AG04449 (cell line): ENCODE results near the gene RELB.
"Not testable (repeated sequence)": the region's sequence is repeated elsewhere in the genome, so short reads cannot be mapped to it uniquely, and the experiment has no call there.

Experiments used
- CTCF ChIA-PET: fragments of 350-600 bp; formaldehyde crosslinking; extraction: SDS; loops from one replicate; lab custom pipeline; 2021; ENCODE audit warnings: antibody characterized with exemption; lab: Yijun Ruan, JAX
- POLR2A ChIA-PET: fragments of 400-600, 350-600 bp; formaldehyde crosslinking; extraction: SDS; loops from one replicate; lab custom pipeline; 2020; ENCODE audit warnings: antibody characterized with exemption, inconsistent platforms; lab: Yijun Ruan, JAX
- DNase-seq: peaks from one replicate; pipeline ENCODE4 v3.0.0-alpha.2; 2010; ENCODE audit warnings: low read depth, low spot score
- H3K4me3 ChIP-seq: 2 replicates; pipeline ENCODE4 v1.5.1; 2011; ENCODE audit warnings: low read depth, mild to moderate bottlenecking, control low read depth, low read length
- TF ChIP-seq, protein P1 (sequence below): IDR thresholded peaks from one replicate; pipeline ENCODE4 v1.5.1; 2011; ENCODE audit warnings: mild to moderate bottlenecking, moderate library complexity, low read length, control low read depth, inconsistent platforms; ENCODE audit not compliant: insufficient read depth; ENCODE audit errors: missing control alignments

The RELB gene

DNA sequence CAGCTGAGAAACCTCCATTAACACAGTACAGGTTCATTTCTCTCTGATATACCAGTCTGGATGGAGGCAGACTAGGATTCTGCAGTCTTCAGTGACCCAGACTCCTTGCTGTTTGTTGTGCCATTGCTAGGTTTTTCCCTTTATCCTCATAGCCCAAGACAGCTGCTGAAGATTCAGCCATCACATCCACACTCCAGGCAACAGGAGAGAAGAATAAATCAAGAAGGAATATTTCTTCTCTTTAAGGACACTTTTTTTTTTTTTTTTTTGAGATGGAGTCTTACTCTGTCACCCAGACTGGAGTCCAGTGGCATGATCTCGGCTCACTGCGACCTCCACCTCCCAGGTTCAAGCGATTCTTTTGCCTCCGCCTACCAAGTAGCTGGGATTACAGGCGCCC, 31.8 kb upstream of the RELB start:
- DNase-seq = no peak
- ChIA-PET POLR2A (no interaction called here), CTCF (interaction anchor here (1.6 kb wide), 1 partner anchor 20 kb away, joined by 6 read pairs; no protein-coding TSS in a partner anchor)
- H3K4me3 ChIP-seq = no peak overlapping the region
- TF ChIP-seq, protein P1, sequence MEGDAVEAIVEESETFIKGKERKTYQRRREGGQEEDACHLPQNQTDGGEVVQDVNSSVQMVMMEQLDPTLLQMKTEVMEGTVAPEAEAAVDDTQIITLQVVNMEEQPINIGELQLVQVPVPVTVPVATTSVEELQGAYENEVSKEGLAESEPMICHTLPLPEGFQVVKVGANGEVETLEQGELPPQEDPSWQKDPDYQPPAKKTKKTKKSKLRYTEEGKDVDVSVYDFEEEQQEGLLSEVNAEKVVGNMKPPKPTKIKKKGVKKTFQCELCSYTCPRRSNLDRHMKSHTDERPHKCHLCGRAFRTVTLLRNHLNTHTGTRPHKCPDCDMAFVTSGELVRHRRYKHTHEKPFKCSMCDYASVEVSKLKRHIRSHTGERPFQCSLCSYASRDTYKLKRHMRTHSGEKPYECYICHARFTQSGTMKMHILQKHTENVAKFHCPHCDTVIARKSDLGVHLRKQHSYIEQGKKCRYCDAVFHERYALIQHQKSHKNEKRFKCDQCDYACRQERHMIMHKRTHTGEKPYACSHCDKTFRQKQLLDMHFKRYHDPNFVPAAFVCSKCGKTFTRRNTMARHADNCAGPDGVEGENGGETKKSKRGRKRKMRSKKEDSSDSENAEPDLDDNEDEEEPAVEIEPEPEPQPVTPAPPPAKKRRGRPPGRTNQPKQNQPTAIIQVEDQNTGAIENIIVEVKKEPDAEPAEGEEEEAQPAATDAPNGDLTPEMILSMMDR = no peak

DNA sequence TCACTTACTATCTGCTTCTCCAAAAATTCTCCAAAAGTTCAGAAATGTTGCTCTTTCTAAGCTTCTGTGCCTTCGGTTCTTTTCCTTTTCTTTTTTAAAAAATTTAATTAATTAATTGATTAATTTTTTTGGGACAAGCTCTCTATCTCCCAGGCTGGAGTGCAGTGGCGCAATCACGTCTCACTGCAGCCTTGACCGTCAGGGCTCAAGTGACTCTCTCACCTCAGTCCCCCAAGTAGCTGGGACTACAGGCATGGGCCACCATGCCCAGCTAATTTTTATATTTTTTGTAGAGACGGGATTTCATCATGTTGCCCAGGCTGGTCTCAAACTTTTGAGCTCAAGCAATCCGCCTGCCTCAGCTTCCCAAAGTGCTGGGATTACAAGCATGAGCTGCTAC, 29.8 kb upstream of the RELB start:
- POLR2A ChIA-PET = interaction anchor here (0.6 kb wide), 1 partner anchor 17 kb away, joined by 3 read pairs; no protein-coding TSS in a partner anchor
- CTCF ChIA-PET = interaction anchor here (0.8 to 1.7 kb wide), 3 partner anchors 15 to 403 kb away, joined by 3 to 5 read pairs (median 3); no protein-coding TSS in a partner anchor

DNA sequence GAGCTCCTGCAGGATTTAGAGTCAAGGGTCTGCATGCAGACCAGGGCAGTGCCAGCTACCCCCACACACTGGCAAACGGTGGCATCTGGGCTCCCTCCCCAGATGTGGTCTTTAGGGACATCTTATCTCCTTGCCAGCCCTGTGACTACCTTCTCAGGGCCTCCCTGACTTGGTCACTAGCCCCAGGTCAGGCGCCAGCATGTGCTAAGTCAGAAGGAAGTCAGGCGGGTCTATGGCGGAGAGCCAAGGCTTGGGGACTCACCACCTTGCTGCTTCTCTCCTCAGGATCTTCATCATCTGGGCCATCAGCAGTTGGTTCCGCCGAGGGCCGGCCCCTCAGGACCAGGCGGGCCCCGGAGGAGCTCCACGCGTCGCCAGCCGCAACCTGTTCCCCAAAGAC, 28.5 kb upstream of the RELB start:
- no peak for DNase-seq
- no peak overlapping the region for H3K4me3 ChIP-seq
- ChIA-PET CTCF (interaction anchor here (0.7 to 1.7 kb wide), 2 partner anchors 16 to 346 kb away, joined by 3 to 5 read pairs; no protein-coding TSS in a partner anchor), POLR2A (no interaction called here)
- TF ChIP-seq, protein P1 = no peak

More for the DNA sequence above, 29.8 kb upstream of the RELB start:
- H3K4me3 ChIP-seq, DNase-seq: not testable (repeated sequence)

DNA sequence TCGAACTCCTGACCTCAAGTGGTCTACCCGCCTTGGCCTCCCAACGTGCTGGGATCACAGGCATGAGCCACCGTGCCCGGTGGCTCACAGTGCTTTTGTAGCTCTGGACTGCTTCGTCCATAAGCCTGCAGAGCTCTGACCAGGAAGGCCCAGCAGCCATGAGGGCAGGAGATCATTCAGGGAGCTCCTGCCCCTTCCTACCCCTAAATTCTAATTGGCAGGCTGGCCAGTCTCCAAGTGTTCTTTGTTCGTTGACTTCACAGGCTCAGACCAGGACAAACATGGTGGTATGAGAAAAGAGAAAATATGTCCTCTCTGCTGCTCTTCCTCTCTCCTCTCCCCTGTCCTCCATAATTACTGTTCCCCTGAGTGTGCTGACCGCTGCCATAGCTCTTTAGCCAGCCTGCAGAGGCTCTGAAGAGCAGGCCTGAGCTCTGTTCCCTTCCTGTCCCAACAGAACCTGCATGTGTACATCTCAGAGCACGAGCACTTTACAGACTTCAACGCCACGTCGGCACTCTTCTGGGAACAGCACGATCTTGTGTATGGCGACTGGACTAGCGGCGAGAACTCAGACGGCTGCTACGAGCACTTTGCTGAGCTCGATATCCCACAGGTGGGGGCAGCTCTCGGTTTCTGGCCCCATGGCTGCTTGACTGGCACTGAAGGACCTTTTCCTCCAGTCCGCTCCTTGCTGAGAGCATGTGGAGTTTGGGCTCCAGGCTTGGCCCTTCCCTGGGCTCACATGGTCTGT, 27.1 kb upstream of the RELB start:
- ChIA-PET CTCF (interaction anchor here (1.0 to 3.8 kb wide), 4 partner anchors 10 to 23 kb away, joined by 3 to 19 read pairs (median 6); no protein-coding TSS in a partner anchor), POLR2A (no interaction called here)
- no peak for DNase-seq
- TF ChIP-seq, protein P1 = no peak
- no peak overlapping the region for H3K4me3 ChIP-seq

DNA sequence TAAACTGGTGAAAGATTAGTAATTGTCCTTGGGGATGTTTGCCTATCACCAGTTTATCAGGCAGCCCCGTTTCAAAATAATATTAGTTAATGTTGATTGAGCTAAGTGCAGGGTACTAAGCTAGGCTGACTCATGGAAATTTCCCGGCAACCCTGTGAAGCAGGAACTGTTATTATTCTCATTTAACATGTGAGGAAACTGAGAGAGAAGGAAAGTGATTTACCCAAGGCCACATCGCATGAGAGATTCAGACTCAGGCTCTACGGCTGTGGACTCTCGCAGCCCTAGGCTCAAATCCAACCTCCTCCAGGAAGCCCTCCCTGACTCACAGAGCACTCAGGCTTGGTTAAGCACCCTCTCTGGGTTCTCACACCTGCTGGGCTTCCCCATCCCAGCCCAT, 26.4 kb upstream of the RELB start:
- no peak overlapping the region for H3K4me3 ChIP-seq
- POLR2A ChIA-PET = no interaction called here
- TF ChIP-seq, protein P1 = no peak
- DNase-seq = no peak
- CTCF ChIA-PET = interaction anchor here (1.1 to 3.8 kb wide), 4 partner anchors 12 to 23 kb away, joined by 3 to 19 read pairs (median 6); no protein-coding TSS in a partner anchor

DNA sequence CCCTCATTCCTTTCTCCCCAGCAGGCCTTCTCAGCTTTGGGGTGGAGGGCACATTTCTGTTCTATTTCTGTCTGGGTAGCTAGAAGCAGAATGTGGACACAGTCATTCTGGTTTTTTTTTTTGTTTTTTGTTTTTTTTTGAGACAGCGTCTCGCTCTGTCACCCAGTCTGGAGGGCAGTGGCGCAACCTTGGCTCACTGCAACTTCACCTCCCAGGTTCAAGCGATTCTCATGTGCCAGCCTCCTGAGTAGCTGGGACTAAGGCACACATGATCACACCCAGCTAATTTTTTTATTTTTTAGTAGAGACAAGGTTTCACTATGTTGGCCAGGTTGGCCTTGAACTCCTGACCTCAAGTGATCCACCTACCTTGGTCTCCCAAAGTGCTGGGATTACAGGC, 25.8 kb upstream of the RELB start:
- CTCF ChIA-PET = interaction anchor here (1.1 to 4.4 kb wide), 4 partner anchors 11 to 24 kb away, joined by 3 to 22 read pairs (median 11); no protein-coding TSS in a partner anchor
- POLR2A ChIA-PET = no interaction called here
- DNase-seq = no peak
- TF ChIP-seq, protein P1 = no peak
- no peak overlapping the region for H3K4me3 ChIP-seq

DNA sequence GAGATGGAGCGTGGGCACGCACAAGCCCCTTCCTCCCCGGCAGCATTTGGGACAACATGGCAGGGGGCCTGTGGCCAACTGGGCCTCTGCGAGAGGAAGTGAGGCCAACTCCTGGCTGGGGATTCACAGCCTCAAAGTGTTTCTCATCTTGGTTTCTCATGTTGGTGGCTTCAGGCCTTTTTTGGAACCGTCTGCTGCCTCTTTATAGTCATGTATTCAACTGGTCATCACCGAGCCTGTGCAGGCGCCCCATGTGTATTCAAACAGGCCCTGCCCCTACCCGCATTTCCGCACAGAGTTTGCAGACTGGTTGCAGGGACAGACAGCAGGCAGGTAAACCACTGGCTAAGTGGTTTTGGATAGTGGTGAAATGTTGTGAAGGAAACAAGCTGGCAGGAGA, 17.3 kb upstream of the RELB start:
- CTCF ChIA-PET = no interaction called here
- POLR2A ChIA-PET = no interaction called here
- TF ChIP-seq, protein P1 = no peak
- DNase-seq = no peak
- no peak overlapping the region for H3K4me3 ChIP-seq
